ENCODE results near the gene PRKCH. TPM values are rescaled to one million over a fixed set of nuclear protein-coding genes. Genes with fewer than 3 reads are reported as not detected.

Gene PRKCH
- total RNA-seq, 1 experiment from 2014 or later: 2.7 TPM

GRCh38 chr14:61559641-61560201, 238.3 kb downstream of the PRKCH start:
- peak overlapping the region; percentile 37 to 48 for H3K4me3 ChIP-seq (ENCODE audit: low read depth in 2 of 2, low read length in 2 of 2)
- in situ Hi-C loops (cut with HindIII; ENCODE audit: low pct_unique_long_range_greater_than_20kb, low sequenced_read_pairs): no loop called here

GRCh38 chr14:61560323-61560722, 238.9 kb downstream of the PRKCH start:
- Histone ChIP-seq H3K9me3 (ENCODE audit: control insufficient read depth, insufficient read depth, low read depth, low read length) (no peaks in the 10 kb centered on the region), H3K36me3 (ENCODE audit: control insufficient read depth, insufficient read depth, low read length) (no peaks in the 10 kb centered on the region), H3K27me3 (ENCODE audit: control insufficient read depth, insufficient read depth, low read length) (no peaks in the 10 kb centered on the region), H3K27ac (ENCODE audit: low read length) (peak overlapping the region; percentile 87), H3K4me3 (ENCODE audit: low read depth in 2 of 2, low read length in 2 of 2) (peak overlapping the region; percentile 37 to 48; a peak in 3 of 4 replicates), H3K4me1 (ENCODE audit: control insufficient read depth, insufficient read depth, low read length) (peaks cover 20% of the 10 kb centered on the region)
- CTCF ChIA-PET: no interaction called here
- DNase-seq (ENCODE audit: low read depth, low spot score) (no peak), ATAC-seq (peak; percentile 46; the same call in 1 of the 2 replicates)
- no TSS peak for BruUV-seq (replicated peaks)
- TF ChIP-seq REST (IDR thresholded peaks at IDR 0.05; ENCODE audit: insufficient read depth in 1 of 2, low read depth in 2 of 2, low read length in 1 of 2) (no peak), POLR2AphosphoS5 (IDR thresholded peaks at IDR 0.05; ENCODE audit: low read depth, low read length) (no peak), SIN3A (IDR thresholded peaks at IDR 0.05; ENCODE audit: borderline replicate concordance, insufficient read depth, low read depth, low read length) (no peak), CTCF (IDR thresholded peaks at IDR 0.05) (no peak), TCF7L2 (IDR thresholded peaks at IDR 0.05; ENCODE audit: low read depth, low read length) (no peak)
- POLR2A ChIA-PET: no interaction called here
- intact Hi-C loops (cut with micrococcal nuclease; ENCODE audit: unreplicated experiment): no loop called here
- in situ Hi-C loops (cut with HindIII; ENCODE audit: low pct_unique_long_range_greater_than_20kb, low sequenced_read_pairs): no loop called here

More at GRCh38 chr14:61559641-61560201, 238.3 kb downstream of the PRKCH start:
- no peaks in the 10 kb centered on the region for H3K27me3 ChIP-seq (ENCODE audit: control insufficient read depth, insufficient read depth, low read length)
- intact Hi-C loops (cut with micrococcal nuclease; ENCODE audit: unreplicated experiment): no loop called here
- DNase-seq (ENCODE audit: low read depth, low spot score): no peak
- no peaks in the 10 kb centered on the region for H3K9me3 ChIP-seq (ENCODE audit: control insufficient read depth, insufficient read depth, low read depth, low read length)
- no peaks in the 10 kb centered on the region for H3K36me3 ChIP-seq (ENCODE audit: control insufficient read depth, insufficient read depth, low read length)
- POLR2A ChIA-PET: no interaction called here
- peaks cover 20% of the 10 kb centered on the region for H3K4me1 ChIP-seq (ENCODE audit: control insufficient read depth, insufficient read depth, low read length)
- CTCF ChIA-PET: no interaction called here
- peak; percentile 74 for ATAC-seq
- no TSS peak for BruUV-seq (replicated peaks)
- TF ChIP-seq SIN3A (IDR thresholded peaks at IDR 0.05; ENCODE audit: borderline replicate concordance, insufficient read depth, low read depth, low read length) (no peak), CTCF (IDR thresholded peaks at IDR 0.05) (no peak; the same call in 1 of the 2 replicates), REST (IDR thresholded peaks at IDR 0.05; ENCODE audit: insufficient read depth in 1 of 2, low read depth in 2 of 2, low read length in 1 of 2) (no peak), TCF7L2 (IDR thresholded peaks at IDR 0.05; ENCODE audit: low read depth, low read length) (no peak), POLR2AphosphoS5 (IDR thresholded peaks at IDR 0.05; ENCODE audit: low read depth, low read length) (no peak)
- H3K27ac ChIP-seq (ENCODE audit: low read length): peak overlapping the region; percentile 87

Measured in Panc1 (cell line).